ENCODE data around the gene SPACA5. TPM values are rescaled to one million over a fixed set of nuclear protein-coding genes. Genes with fewer than 3 reads are reported as not detected.
"Not testable (repeated sequence)": the region's sequence is repeated elsewhere in the genome, so short reads cannot be mapped to it uniquely, and the experiment has no call there.

Gene SPACA5
- total RNA-seq, 1 donor from 2014 or later, result not detected

- FAIRE-seq, result no peak
- peak; percentile 49 for DNase-seq (ENCODE audit: low read depth)
- TF ChIP-seq, protein P1, sequence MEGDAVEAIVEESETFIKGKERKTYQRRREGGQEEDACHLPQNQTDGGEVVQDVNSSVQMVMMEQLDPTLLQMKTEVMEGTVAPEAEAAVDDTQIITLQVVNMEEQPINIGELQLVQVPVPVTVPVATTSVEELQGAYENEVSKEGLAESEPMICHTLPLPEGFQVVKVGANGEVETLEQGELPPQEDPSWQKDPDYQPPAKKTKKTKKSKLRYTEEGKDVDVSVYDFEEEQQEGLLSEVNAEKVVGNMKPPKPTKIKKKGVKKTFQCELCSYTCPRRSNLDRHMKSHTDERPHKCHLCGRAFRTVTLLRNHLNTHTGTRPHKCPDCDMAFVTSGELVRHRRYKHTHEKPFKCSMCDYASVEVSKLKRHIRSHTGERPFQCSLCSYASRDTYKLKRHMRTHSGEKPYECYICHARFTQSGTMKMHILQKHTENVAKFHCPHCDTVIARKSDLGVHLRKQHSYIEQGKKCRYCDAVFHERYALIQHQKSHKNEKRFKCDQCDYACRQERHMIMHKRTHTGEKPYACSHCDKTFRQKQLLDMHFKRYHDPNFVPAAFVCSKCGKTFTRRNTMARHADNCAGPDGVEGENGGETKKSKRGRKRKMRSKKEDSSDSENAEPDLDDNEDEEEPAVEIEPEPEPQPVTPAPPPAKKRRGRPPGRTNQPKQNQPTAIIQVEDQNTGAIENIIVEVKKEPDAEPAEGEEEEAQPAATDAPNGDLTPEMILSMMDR (IDR thresholded peaks at IDR 0.05; ENCODE audit: insufficient read depth, low read length, severe bottlenecking), result no peak
- peak overlapping the region; percentile 43 for H3K4me3 ChIP-seq (ENCODE audit: low read depth, low read length)
- no peaks in the 10 kb centered on the region for H3K27me3 ChIP-seq (ENCODE audit: control insufficient read depth, insufficient read depth, low read length)
- H3K36me3 ChIP-seq (ENCODE audit: control insufficient read depth, insufficient read depth, low read length), result no peaks in the 10 kb centered on the region
These were observed 14.5 kb downstream of the SPACA5 start for GRCh38 chrX:48021026-48021900.

GRCh38 chrX:48022100-48022499 is 15.3 kb downstream of the SPACA5 start:
- Histone ChIP-seq H3K36me3 (ENCODE audit: control insufficient read depth, insufficient read depth, low read length) (no peaks in the 10 kb centered on the region), H3K4me3 (ENCODE audit: low read depth, low read length) (no peak overlapping the region), H3K27me3 (ENCODE audit: control insufficient read depth, insufficient read depth, low read length) (no peaks in the 10 kb centered on the region)
- DNase-seq (ENCODE audit: low read depth) (no peak), FAIRE-seq (no peak)
- TF ChIP-seq, protein P1 (IDR thresholded peaks at IDR 0.05; ENCODE audit: insufficient read depth, low read length, severe bottlenecking), result no peak

GRCh38 chrX:48022738-48023137 is 15.9 kb downstream of the SPACA5 start:
- no peak for FAIRE-seq
- no peak overlapping the region for H3K4me3 ChIP-seq (ENCODE audit: low read depth, low read length)
- no peaks in the 10 kb centered on the region for H3K27me3 ChIP-seq (ENCODE audit: control insufficient read depth, insufficient read depth, low read length)
- TF ChIP-seq, protein P1 (IDR thresholded peaks at IDR 0.05; ENCODE audit: insufficient read depth, low read length, severe bottlenecking), result no peak
- H3K36me3 ChIP-seq (ENCODE audit: control insufficient read depth, insufficient read depth, low read length), result no peaks in the 10 kb centered on the region
- no peak for DNase-seq (ENCODE audit: low read depth)

- H3K36me3 ChIP-seq (ENCODE audit: control insufficient read depth, insufficient read depth, low read length), result no peaks in the 10 kb centered on the region
- H3K27me3 ChIP-seq (ENCODE audit: control insufficient read depth, insufficient read depth, low read length), result no peaks in the 10 kb centered on the region
- peak; percentile 66 for FAIRE-seq
- TF ChIP-seq, protein P1 (IDR thresholded peaks at IDR 0.05; ENCODE audit: insufficient read depth, low read length, severe bottlenecking), result peak; percentile 47
- H3K4me3 ChIP-seq (ENCODE audit: low read depth, low read length), result no peak overlapping the region
- DNase-seq (ENCODE audit: low read depth), result peak; percentile 48
These were observed 18.8 kb downstream of the SPACA5 start for GRCh38 chrX:48025561-48025960.

DNA sequence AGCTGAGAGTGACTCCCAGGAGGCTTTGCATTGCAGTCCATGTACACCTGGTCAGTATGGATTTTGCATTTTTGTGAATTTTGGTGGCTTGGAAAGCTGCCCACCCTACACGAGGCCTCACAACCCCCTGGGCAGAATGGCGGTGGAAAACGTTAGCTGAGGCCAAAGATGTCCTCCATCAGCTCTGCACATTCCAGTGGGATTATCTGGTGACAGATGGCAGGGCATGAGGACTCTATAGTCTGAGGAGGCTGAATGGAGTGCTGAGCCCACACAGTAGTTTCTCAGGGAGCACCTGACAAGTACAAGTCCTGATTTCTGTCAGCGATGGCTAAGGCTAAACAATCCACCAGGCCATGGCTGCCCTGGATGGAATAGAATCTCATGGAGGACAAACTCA is 20.8 kb downstream of the SPACA5 start:
- peak; percentile 97 for FAIRE-seq
- not testable (repeated sequence) for H3K36me3 ChIP-seq (ENCODE audit: control insufficient read depth, insufficient read depth, low read length); H3K4me3 ChIP-seq (ENCODE audit: low read depth, low read length); DNase-seq (ENCODE audit: low read depth); H3K27me3 ChIP-seq (ENCODE audit: control insufficient read depth, insufficient read depth, low read length)

DNA sequence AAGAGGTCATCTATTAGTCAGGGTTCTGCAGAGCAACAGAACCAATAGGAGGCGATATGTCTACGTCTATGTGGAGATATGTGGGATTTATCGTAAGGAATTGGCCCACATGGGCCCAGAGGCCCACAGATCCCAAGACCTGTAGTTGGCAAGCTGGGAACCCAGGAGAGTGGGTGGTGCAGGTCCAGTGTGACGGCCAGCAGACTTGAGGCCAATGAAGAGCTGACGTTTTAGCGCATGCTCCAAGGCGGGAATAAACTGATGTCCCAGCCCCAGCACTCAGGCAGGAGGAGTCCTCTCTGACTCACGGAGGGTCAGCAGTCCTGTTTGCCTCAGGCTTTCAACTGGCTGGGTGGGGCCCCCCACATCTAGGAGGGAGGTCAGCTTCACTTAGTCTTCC is 21.3 kb downstream of the SPACA5 start:
- no peak for FAIRE-seq

More for the DNA sequence above, 21.3 kb downstream of the SPACA5 start:
- Histone ChIP-seq H3K36me3 (ENCODE audit: control insufficient read depth, insufficient read depth, low read length) (no peaks in the 10 kb centered on the region), H3K27me3 (ENCODE audit: control insufficient read depth, insufficient read depth, low read length) (no peaks in the 10 kb centered on the region), H3K4me3 (ENCODE audit: low read depth, low read length) (no peak overlapping the region)
- TF ChIP-seq, protein P1 (IDR thresholded peaks at IDR 0.05; ENCODE audit: insufficient read depth, low read length, severe bottlenecking), result no peak
- DNase-seq (ENCODE audit: low read depth), result no peak

Measured in bronchial epithelial cell (primary cell).